Activated CD8-positive, alpha-beta memory T cell treated with anti-CD3 and anti-CD28 coated beads, Interleukin-2, amount 50 U/mL, for 48 hours (primary cell): ENCODE results near the gene DEDD.

Source experiments
- DNase-seq: peaks from one replicate; pipeline ENCODE4 v3.0.0-alpha.2; 2020

The DEDD gene

DNA sequence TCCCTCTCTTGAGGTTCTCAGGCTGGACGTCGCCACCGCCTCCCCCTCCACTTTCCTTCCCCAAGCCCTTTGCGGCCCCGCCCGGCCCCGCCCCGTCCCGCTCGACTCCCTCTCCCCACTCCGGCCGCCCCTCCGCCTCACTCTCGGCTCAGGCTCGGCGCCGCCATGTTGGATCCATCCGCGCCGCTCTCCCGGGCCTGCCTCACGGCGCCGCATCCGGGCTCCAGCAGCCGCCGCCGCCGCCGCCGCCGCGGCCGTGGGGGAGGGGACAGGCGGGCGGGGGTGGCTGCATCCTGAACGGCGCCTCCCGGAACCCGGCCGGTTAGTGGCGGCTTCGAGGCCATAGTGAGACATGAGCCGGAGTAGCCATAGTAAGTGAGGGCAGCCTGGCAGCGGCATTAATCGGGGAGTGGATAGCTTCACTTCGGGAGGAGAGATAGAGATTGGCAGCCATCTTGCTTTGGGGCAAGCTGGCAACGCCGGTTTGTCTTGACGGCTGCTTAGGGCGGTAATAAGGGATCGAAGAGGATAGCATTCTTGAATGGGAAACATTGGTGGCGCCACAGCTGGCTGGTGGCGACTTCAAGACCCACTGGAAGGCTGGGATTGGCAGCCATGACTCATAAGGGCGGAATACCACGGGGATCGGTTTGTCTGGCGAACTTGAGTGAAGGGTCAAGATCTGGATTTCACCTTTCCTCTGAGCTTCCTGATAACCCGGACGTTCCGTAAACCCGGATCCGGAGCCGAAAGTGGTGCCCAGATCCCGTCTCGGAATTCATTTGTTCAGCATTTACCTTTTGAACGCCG, at the start of gene DEDD:
DEDD (minus strand) TSS at position 258 of the 810 bp plus-strand sequence. CDS start 8,205 bp downstream, outside the sequence.
- peak; percentile 92 for DNase-seq

DNA sequence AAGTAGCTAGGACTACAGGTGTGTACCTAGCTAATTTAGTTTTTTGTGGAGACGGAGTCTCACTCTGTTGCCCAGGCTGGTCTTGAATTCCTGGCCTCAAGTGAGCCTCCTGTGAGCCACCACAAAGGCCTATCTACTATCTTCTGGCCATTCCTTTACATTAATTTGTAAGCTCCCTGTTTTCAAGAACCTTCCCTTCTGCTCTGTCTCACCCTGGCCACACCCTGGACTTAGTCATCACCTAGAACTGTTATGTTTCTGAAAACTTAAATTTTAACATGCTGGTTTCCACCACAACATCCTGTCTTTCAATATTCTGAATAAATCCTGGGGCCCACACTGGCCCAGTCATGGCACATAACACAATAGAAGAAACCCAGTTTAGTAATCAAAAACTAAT, 49.7 kb upstream of the DEDD start:
- no peak for DNase-seq

GRCh38 chr1:161180639-161181038, 48.2 kb upstream of the DEDD start:
- DNase-seq: no peak

GRCh38 chr1:161179698-161180097, 47.2 kb upstream of the DEDD start:
- no peak for DNase-seq

DNA sequence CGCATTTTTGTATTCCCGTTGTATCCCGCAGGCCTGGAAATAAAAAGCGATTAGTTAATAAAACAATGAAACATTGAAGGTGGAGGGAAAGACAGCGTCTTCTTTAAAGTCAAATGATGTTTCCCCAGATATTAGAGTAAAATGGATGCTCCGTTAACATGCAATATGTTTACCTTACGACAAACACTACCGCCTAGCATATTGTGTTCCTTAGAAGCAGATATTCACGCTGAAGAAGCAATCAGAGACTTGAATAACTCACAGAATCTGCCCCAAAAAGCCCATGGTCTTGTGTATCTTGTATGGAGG, 45.4 kb upstream of the DEDD start:
- DNase-seq: no peak

DNA sequence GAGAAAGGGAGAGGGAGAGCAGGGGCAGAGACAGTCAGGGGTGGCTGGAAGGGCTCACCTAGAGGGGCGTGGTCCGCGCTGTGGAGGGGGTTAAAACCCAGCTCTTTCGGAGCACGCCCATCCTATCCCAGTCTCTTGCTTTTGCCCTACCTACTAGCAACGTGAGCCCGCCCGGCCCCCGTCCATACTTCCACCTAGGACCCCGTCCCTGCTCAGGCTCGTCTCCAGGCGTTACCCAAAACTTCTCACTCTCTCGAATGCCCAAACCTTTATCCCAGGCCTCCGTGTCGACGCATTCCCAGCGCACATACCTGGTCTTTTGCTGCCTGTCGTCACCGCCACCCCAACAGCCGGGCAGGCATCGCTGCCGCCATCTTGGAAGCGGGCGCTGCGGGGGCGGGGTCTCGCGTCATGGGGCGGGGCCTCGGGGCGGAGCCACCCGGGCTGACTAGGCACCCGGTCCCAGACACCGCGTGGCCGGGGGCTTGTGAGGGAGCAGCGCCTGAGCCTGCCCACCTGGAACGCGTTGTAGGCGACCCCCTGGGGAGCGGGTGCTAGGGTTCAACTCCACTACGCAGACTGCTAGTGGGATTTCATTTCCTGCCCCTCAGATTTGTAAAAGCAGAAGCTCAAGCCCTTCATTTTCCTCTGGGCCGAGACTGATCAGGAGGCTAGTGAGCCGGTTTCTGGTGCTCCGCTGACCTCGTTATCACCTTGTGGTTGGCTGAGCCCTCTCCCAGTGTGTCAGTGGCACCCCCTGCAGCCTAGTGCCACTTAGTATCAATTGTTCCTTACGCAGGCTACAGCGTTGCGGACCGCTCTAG, 44.9 kb upstream of the DEDD start, which contains the start of gene B4GALT3:
B4GALT3 (minus strand) TSS at position 396 of the 824 bp plus-strand sequence. CDS start 1,447 bp downstream, outside the sequence.
- DNase-seq: peak; percentile 100

DNA sequence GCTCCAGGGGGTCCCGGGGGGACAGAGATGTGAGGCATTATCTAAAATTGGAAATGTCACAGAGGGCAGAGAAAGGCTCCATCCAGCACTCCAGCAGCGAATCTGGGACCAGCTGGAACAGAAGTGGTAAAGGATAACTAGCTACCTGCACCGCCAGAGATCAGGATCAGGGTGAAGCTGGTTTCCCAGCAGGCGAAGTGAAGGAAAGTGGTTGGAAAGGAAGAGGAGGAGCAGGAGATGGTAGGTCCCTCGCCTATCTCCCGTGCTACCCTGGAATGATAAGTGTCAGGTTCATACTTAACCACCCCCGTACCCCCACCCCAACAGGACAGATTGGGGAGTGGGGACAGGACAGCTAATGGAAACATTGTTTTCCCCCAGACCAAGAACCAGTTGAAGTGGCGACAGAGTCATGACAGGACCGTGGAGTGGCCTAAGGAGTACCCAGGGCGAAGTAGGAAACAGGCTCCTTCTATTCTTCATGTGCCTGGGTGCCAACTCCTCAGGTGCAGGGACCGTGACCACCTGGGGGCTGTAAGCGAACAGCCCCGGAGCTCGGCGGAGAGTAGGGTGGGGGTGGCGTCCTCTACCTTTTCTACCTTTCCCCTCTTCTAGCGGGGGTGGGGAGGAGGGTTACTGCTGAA, 44.1 kb upstream of the DEDD start:
- no peak for DNase-seq

DNA sequence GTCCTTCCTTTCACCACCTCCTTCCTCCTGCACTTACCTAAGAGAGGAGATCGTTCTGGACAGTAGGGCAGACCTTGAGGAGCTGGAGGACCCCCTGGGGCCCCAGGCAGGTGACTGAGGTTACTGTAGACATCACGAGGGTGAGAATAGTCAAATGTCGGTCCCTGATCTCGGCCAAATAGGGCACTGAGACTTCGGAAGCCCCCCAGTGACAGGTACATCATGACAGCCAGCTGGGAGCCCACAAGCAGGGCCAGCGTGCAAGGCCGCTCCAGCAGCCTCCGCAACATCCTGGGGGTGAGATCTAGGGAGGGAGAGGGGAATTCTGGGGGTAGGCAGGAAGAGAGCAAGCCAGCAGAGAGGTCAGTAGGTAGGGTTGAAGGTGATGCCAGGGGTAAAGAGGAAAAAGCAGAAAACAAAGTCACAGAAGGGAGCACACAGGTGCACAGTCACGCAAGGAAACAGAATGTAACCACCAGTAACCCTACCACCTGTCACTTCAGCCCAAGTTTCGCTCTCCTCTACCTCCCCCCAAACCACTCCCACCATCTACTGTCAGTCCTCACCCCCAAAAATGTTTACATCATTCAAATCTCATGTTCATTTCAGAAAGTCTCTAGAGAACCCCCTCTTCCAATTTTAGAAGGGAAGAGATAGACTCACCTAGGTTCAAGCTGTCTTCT, 43.4 kb upstream of the DEDD start:
- DNase-seq: no peak

DNA sequence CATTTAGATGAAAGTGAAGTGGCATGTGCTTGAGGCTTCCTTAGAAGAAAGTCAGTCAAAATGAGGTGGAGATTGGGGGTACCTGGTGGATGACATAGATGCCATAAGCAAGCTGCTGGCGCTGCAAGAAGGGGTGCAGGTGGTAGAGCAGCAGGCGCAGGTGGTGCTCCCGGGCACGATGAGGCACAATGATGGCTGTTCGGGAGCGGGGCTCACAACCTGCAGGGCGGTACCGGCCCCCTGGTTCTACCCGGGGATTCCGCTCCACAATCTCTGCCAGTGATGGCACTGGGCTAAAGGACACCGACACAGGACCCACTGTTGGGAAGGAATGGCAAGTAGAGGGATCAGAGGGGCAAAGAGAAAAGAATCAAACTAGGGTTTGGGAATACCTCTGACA, 42.4 kb upstream of the DEDD start:
- no peak for DNase-seq

GRCh38 chr1:161173711-161174110, 41.2 kb upstream of the DEDD start:
- DNase-seq: no peak

- DNase-seq: no peak
Measured at GRCh38 chr1:161172776-161173376, 40.4 kb upstream of the DEDD start.

GRCh38 chr1:161172349-161172748, 39.9 kb upstream of the DEDD start:
- no peak for DNase-seq

DNA sequence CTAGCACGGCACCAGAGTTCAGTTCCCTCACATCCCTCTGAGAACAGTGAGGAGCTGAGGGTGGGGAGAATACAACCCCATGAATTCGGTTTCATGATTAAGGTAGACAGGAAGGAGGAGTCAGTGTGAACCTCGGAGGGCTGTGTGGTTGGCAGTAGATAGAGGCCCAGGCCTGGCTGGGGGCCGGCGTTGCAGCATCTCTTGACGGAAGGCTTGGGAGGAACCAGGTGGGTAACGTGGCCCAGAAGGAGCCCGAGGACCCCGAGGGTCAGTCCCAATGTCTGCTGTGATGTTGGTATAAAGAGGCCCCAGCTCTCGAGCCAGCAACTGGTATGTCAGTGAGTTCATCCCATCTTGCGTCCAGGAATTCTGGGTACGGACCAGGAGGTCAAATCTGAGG, 39.2 kb upstream of the DEDD start:
- DNase-seq: no peak

- DNase-seq: no peak
Measured at GRCh38 chr1:161171191-161171590, 38.7 kb upstream of the DEDD start.

GRCh38 chr1:161168906-161169305, 36.4 kb upstream of the DEDD start:
- DNase-seq: no peak

DNA sequence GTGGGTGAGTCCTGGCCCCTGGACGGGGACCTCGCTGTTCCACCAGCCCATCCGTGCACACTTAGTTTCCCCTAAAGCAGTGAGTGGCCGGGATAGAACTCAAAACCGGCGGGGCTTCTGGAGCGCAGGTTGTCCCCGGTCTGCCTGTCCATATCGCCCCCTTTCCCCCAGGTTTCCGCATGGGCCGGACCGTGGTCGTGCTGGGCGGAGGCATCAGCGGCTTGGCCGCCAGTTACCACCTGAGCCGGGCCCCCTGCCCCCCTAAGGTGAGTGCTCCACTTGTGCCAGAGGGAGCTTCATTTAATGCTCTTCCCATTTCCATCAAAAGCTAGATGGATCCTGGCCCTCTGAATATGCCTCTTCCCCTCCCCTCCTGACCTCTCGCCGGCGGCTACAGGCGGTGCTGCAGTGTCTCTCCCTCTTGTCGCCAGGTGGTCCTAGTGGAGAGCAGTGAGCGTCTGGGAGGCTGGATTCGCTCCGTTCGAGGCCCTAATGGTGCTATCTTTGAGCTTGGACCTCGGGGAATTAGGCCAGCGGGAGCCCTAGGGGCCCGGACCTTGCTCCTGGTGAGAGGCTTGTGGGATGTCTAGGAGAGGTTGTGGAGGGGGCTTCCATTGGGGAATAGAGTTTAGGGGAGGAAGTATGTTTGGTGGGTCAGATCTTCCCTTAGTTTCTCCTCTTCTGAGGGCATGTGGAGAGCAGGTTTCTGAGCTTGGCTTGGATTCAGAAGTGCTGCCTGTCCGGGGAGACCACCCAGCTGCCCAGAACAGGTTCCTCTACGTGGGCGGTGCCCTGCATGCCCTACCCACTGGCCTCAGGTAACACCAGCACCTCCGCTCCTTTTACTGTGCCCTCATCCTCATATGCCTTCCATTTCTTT, 34.4 kb upstream of the DEDD start:
- DNase-seq: no peak

DNA sequence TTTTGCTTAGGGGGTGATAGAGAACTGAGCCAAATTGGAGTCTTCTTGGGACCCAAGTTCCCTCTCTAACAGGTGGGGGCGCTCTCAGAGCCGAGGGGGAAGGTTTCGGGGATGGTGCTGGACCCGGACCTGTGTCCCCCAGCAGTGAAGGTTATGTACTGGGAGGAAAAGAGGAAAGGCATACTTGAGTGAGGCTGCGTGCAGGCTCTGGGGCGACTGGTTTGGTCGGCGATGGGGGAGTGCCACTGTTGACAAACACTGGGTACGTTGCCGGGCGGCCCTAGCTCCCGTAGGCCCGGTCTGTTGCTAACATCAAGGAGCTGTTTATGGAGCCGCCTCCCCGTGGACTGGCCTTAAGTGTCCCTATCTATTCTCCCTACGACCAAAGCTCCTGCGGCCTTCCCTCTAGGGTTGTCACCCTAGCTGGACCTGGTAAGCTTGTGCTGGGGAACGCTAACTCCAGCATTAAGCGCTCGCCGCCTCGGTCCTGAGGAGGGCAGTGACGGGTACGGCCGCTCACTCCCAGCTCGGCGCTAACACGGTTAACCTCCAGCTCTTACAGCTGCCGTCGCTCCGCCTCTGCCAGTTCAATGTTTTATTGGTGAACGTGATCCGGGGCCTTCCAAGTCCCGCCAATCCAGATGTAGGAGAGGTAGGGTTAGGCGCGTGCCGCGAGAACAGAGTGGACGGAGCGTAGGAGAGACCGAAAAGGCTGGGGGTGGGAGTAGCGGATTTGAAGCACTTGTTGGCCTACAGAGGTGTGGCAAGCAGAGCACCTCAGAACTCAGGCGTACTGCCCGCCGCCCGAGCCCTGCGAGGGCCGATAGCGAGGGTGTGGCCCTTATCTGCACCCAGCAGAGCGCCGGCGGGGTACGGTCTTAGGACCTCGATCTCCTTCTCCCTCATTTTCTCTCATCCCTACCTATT, 33.5 kb upstream of the DEDD start, which contains the start of gene PPOX:
PPOX (plus strand) TSS at position 685 of the 927 bp plus-strand sequence. CDS start 422 bp downstream, outside the sequence.
- DNase-seq: peak; percentile 92

DNA sequence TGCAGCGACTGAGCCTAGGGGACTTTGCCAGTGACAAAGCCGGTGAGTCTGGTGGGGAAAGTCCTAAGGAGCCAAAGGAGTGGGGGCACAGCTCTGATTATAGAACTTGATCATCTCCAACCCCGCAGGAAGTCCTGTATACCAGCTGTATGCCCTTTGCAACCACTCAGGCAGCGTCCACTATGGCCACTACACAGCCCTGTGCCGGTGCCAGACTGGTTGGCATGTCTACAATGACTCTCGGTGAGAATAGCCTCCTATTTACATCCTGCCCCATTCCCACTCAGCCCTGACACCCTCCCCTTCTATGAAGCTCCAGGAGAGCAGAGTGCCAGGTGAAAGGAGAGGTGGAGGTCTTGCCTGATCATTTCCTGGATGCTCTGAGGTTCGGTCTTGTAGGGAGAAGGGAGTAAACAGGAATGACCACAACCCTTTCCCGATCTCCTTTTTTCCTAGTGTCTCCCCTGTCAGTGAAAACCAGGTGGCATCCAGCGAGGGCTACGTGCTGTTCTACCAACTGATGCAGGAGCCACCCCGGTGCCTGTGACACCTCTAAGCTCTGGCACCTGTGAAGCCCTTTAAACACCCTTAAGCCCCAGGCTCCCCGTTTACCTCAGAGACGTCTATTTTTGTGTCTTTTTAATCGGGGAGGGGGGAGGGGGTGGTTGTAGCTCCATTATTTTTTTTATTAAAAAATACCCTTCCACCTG, 32.6 kb upstream of the DEDD start:
- DNase-seq: no peak

DNA sequence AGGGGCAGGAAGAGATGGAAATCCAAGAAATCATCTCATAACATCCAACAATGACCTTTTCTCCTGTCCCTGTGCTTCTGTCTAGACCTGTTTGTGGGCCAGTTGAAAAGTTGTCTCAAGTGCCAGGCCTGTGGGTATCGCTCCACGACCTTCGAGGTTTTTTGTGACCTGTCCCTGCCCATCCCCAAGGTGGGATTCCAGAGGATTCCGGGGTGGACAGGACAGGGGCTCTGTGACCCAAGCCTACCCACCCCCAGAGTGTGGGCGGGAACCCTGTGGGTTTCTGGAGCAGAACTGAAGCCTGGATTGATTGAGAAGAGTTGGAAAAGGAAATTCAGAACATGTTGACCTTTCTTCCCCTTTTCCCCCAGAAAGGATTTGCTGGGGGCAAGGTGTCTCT, 31.3 kb upstream of the DEDD start:
- no peak for DNase-seq

- DNase-seq: no peak
Measured at GRCh38 chr1:161162806-161163205, 30.3 kb upstream of the DEDD start.
